ENCODE measurements around the gene NDUFA3. TPM values are rescaled to one million over a fixed set of nuclear protein-coding genes. Genes with fewer than 3 reads are reported as not detected.
"Not testable (repeated sequence)": the region's sequence is repeated elsewhere in the genome, so short reads cannot be mapped to it uniquely, and the experiment has no call there.

The NDUFA3 gene
- total RNA-seq, 1 experiment from 2014 or later = 144 TPM

DNA sequence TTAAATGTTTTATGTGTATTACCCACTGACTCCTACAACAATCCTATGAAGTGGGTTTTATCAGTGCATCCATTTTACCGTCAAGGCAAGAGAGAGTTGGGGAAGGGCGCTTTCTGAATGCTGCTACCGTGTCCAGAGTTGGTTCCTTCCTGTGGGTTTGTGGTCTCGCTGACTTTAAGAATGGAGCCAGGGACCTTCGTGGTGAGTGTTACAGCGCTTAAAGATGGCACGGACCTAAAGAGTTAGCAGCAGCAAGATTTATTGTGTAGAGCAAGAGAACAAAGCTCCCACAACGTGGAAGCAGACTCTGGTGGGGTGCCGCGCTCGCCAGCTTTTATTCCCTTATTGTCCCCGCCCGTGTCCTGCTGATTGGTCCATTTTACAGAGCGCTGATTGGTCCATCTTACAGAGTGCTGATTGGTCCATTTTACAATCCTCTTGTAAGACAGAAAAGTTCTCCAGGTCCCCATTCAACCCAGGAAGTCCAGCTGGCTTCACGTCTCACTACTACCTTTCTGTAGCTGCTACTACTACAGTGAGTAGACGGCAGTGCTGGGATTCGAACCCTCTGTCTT is 8.1 kb upstream of the NDUFA3 start:
- Histone ChIP-seq H3K27me3 (replicated peaks; ENCODE audit: insufficient read depth, low read depth, low read length, poor library complexity) (no peaks in the 10 kb centered on the region), H3K27ac (ENCODE audit: low read depth, low read length, poor library complexity, severe bottlenecking) (no peak overlapping the region), H3K4me3 (ENCODE audit: low read depth, low read length, poor library complexity, severe bottlenecking) (no peak overlapping the region), H3K9me3 (ENCODE audit: low read depth, low read length, poor library complexity, severe bottlenecking) (peaks cover 3% of the 10 kb centered on the region), H3K4me1 (ENCODE audit: insufficient read depth, low read length, poor library complexity, severe bottlenecking) (peaks cover 5% of the 10 kb centered on the region), H3K36me3 (ENCODE audit: insufficient read depth, low read length, poor library complexity, severe bottlenecking) (no peaks in the 10 kb centered on the region)
- DNase-seq (ENCODE audit: low spot score) = no peak
- no TSS peak for BruUV-seq (replicated peaks)
- POLR2A ChIA-PET (ENCODE audit: low non-redundant PET) = interaction anchor here (0.6 kb wide), 1 partner anchor 48 kb away, joined by 7 read pairs; no protein-coding TSS in a partner anchor
- intact Hi-C loops (cut with micrococcal nuclease; ENCODE audit: unreplicated experiment) = no loop called here
- no peak for TF ChIP-seq EZH2 (IDR thresholded peaks at IDR 0.05; ENCODE audit: borderline replicate concordance, low read depth, low read length, poor library complexity, severe bottlenecking)
- TF ChIP-seq, protein P1, sequence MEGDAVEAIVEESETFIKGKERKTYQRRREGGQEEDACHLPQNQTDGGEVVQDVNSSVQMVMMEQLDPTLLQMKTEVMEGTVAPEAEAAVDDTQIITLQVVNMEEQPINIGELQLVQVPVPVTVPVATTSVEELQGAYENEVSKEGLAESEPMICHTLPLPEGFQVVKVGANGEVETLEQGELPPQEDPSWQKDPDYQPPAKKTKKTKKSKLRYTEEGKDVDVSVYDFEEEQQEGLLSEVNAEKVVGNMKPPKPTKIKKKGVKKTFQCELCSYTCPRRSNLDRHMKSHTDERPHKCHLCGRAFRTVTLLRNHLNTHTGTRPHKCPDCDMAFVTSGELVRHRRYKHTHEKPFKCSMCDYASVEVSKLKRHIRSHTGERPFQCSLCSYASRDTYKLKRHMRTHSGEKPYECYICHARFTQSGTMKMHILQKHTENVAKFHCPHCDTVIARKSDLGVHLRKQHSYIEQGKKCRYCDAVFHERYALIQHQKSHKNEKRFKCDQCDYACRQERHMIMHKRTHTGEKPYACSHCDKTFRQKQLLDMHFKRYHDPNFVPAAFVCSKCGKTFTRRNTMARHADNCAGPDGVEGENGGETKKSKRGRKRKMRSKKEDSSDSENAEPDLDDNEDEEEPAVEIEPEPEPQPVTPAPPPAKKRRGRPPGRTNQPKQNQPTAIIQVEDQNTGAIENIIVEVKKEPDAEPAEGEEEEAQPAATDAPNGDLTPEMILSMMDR (conservative IDR thresholded peaks at IDR 0.05; ENCODE audit: low read depth, low read length) = no peak
- CTCF ChIA-PET = no interaction called here

DNA sequence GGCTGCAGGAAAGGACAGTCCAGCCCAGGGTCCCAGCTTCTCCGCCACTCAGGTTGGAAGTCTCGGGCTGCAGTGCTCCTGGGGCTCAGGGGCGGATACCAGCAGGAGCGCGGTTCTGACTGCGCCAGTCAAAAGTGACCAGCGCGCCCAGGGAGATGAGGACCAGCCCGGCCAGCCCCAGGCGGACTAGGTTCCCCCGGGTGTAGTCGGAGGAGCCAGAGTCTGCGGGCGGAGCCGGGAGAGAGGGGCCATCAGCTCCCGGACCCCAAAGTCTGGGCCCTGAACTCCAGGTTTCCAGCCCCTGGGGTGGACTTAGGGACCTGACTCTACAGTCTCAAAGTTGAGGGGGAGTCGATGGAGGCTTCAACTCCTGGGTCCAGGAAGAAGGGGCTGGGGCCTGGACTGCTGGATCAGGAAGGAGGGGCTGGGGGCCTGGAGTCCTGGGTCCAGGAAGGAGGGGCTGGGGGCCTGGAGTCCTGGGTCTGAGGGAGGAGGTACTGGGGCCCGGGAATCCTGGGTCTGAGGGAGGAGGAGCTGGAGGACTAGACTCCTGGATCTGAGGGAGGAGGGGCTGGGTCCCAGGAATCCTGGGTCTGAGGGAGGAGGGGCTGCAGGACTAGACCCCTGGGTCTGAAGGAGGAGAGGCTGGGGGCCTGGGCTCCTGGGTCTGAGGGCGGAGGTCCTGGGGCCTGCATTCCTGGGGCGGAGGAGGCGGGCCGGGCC is 7.4 kb upstream of the NDUFA3 start:
- no peaks in the 10 kb centered on the region for H3K36me3 ChIP-seq (ENCODE audit: insufficient read depth, low read length, poor library complexity, severe bottlenecking)
- H3K27me3 ChIP-seq (replicated peaks; ENCODE audit: insufficient read depth, low read depth, low read length, poor library complexity) = no peaks in the 10 kb centered on the region
- ChIA-PET CTCF (no interaction called here), POLR2A (ENCODE audit: low non-redundant PET) (no interaction called here)
- TF ChIP-seq, protein P1 (conservative IDR thresholded peaks at IDR 0.05; ENCODE audit: low read depth, low read length) = no peak
- no peak for TF ChIP-seq EZH2 (IDR thresholded peaks at IDR 0.05; ENCODE audit: borderline replicate concordance, low read depth, low read length, poor library complexity, severe bottlenecking)
- no peak for DNase-seq (ENCODE audit: low spot score)
- BruUV-seq (replicated peaks) = no TSS peak
- H3K4me3 ChIP-seq (ENCODE audit: low read depth, low read length, poor library complexity, severe bottlenecking) = peak overlapping the region; percentile 32
- H3K9me3 ChIP-seq (ENCODE audit: low read depth, low read length, poor library complexity, severe bottlenecking) = peaks cover 3% of the 10 kb centered on the region
- no peak overlapping the region for H3K27ac ChIP-seq (ENCODE audit: low read depth, low read length, poor library complexity, severe bottlenecking)
- peaks cover 5% of the 10 kb centered on the region for H3K4me1 ChIP-seq (ENCODE audit: insufficient read depth, low read length, poor library complexity, severe bottlenecking)
- intact Hi-C loops (cut with micrococcal nuclease; ENCODE audit: unreplicated experiment) = no loop called here

GRCh38 chr19:54095859-54096616 is 6.6 kb upstream of the NDUFA3 start:
- POLR2A ChIA-PET (ENCODE audit: low non-redundant PET); H3K27ac ChIP-seq (ENCODE audit: low read depth, low read length, poor library complexity, severe bottlenecking); H3K4me1 ChIP-seq (ENCODE audit: insufficient read depth, low read length, poor library complexity, severe bottlenecking); H3K36me3 ChIP-seq (ENCODE audit: insufficient read depth, low read length, poor library complexity, severe bottlenecking); intact Hi-C loops (cut with micrococcal nuclease; ENCODE audit: unreplicated experiment); BruUV-seq (replicated peaks); H3K9me3 ChIP-seq (ENCODE audit: low read depth, low read length, poor library complexity, severe bottlenecking); CTCF ChIA-PET; H3K27me3 ChIP-seq (replicated peaks; ENCODE audit: insufficient read depth, low read depth, low read length, poor library complexity): not testable (repeated sequence)
- H3K4me3 ChIP-seq (ENCODE audit: low read depth, low read length, poor library complexity, severe bottlenecking) = peak overlapping the region; percentile 32
- peak; percentile 61 for DNase-seq (ENCODE audit: low spot score)
